ENCODE data around the gene DNAI4.
A peak's percentile ranks its signal among the peaks of the same experiment; 100 is the strongest.

DNAI4 gene

DNA sequence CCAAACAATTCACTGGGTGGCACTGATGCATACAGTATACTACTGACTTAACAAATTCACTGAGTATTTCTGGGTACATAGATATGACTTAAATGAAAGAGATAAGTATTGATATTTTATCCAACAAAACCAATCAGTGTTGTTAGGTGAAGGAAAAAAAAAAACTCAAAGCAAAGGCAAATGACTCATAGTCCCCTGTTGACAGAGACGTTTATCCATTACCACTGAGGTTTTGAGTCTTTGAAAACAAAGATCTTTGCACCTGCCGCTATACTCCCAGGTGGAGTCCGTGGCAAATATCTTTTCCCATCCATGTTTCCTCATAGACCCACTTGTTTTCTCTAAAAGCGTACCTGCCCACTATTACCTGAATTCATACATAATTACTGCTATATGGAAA lies 154.0 kb downstream of the DNAI4 start:
- DNase-seq (ENCODE audit: insufficient read length, low spot score) (no peak), FAIRE-seq (no peak)

DNA sequence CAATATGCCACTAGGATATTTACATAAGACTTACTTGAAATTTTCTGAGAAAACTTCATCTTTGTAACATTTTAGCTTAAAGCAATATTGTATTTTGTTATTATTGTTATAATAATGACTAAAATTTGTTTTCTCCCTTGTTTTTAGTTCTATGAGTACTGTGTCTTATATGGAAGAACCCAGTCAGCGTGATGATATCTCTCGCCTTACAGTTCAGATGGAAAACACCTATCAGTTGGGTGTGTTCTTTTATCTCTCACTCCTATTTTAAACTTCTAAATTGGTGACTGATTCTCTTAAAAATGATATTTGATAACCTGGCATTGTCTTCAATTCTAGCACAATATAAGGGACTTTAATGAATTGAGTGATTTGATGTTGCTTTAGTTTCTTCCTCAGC lies 154.4 kb downstream of the DNAI4 start:
- FAIRE-seq (no peak), DNase-seq (ENCODE audit: insufficient read length, low spot score) (no peak)

- DNase-seq (ENCODE audit: insufficient read length, low spot score), result no peak
- no peak for FAIRE-seq
Measured at GRCh38 chr1:66769512-66770229, 155.0 kb downstream of the DNAI4 start.

DNA sequence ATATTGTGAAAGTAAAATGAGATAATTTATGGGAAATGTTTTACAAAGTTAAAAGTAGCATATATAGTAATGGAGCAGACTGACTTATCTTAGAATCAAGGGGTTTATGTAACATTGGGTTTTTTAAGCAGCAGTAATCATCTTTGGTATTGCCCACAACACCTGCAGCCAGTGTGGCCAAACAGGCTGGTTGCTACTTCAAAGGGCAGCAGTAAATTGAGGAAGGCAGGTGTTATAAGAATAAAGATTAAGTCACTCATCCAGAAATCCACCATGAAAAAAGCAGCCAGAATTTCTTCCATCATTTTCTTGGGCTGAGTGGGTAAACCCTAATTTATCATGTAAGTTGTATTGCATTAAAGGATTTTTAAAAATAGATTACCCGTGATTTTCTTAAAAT lies 155.7 kb downstream of the DNAI4 start:
- FAIRE-seq, result no peak
- DNase-seq (ENCODE audit: insufficient read length, low spot score), result no peak

DNA sequence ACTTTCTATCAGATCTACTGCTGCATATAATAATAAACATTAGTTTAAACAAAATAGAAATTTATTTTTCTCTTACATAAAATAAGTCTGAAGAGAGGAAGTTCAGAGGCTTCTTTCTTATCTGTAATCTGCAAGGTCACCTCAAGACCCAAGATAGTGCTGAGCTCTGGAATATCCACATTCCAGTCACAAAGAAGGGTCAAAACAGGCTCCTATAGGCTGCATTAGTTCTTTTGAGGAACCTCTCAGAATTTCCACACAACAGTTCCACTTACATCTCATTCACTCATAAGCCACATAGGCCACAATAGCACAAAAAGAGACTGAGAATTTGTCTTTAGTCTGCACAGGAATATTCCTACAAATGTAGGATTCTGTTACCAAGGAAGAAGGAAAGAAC lies 157.0 kb downstream of the DNAI4 start:
- FAIRE-seq (no peak), DNase-seq (ENCODE audit: insufficient read length, low spot score) (no peak)

DNA sequence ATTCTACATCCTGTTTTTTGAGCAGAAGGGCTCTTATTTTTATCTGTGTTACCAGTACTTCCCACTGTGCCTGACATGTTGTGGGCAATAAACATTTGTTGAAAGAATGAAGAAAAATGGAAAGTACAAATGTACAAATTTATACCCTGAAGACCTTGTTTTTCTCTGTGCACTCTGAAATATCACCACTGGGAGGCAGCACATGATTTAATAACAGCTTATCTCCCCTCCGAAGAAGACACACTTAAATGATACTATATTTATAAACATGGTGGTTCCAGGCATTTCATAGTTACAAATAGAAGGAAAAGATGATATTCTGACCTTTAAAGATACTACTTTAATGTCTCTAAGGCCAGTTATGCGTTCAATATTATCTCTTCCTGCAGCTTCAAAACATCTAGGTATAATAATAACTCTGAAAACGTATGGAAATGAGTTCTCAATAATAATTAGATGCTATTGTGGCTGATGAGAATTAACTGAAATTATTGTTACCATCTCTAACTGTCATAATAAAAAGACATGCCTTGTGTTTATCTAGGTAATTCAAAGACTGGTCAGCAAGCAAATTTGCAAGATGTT lies 159.6 kb downstream of the DNAI4 start:
- DNase-seq (ENCODE audit: insufficient read length, low spot score) (no peak), FAIRE-seq (peak; percentile 33)
